Skin epidermis (tissue), 12 donors: ENCODE data around the gene TRMT10B.
A peak's percentile ranks its signal among the peaks of the same experiment; 100 is the strongest.

Experiments used
- H3K27ac ChIP-seq, 21 experiments: fragments of 200-600 bp; sonication (generic) in 11 of 21; one replicate each; pipeline ENCODE4 v1.5.0; 2020; ENCODE audit warnings: mild to moderate bottlenecking in 3 of 21, inconsistent platforms in 2 of 21, moderate library complexity in 2 of 21
- H3K4me3 ChIP-seq, 7 experiments: fragments of 200-600 bp; sonication (generic) in 2 of 7; one replicate each; pipeline ENCODE4 v1.5.0; 2020; ENCODE audit warnings: inconsistent platforms in 2 of 7, mild to moderate bottlenecking in 2 of 7, moderate library complexity in 1 of 7

Gene TRMT10B

DNA sequence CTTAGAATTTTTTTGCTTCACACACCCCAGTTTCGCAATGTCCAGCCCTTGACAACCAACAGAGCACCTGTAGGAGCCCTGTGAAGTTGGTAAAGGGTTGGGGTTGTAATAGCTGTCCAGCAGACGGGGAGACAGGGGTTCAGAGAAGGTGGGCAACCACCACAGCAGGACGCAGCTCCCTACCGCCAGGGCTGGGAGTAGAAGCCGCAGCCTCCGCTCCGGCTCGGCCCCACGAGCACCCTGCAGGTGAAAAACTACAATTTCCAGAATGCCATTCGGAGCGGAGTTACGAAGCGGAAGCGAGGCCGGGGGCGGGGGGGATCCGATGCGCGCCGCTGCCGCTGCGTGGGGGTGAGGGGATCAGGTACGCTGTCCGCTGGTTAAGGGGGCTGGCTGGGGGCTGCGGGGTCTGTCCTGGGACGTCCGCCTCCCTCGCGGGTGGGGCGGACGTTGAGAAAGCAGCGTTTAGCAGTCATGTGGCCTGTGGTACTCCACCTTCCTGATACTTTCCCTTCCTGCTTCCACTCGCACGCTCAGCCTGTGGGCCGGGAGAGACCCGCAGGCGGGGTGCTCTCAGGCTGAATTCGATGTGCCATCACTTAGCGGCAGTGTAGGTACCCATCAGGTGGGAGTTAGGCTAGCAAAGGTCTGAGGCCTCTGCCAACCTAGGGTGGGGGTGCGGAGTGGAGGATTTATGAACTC is at the start of gene TRMT10B:
Gene TRMT10B (plus strand): TSS at position 317 of the 702 bp plus-strand sequence. CDS start 8,127 bp downstream, outside the sequence.
- Histone ChIP-seq H3K27ac (peak within 1 kb of the TSS; percentile 48 to 93 (median 89)), H3K4me3 (peak within 1 kb of the TSS; percentile 58 to 82 (median 76))

GRCh38 chr9:37705787-37706186 is 47.8 kb upstream of the TRMT10B start:
- H3K27ac ChIP-seq: no peak overlapping the region
- no peak overlapping the region for H3K4me3 ChIP-seq

GRCh38 chr9:37706290-37706689 is 47.3 kb upstream of the TRMT10B start:
- no peak overlapping the region for H3K4me3 ChIP-seq
- no peak overlapping the region for H3K27ac ChIP-seq

- no peak overlapping the region for H3K27ac ChIP-seq
- no peak overlapping the region for H3K4me3 ChIP-seq
Measured at GRCh38 chr9:37707748-37708147, 45.9 kb upstream of the TRMT10B start.

GRCh38 chr9:37710046-37710445 is 43.6 kb upstream of the TRMT10B start:
- no peak overlapping the region for H3K4me3 ChIP-seq
- H3K27ac ChIP-seq: no peak overlapping the region

DNA sequence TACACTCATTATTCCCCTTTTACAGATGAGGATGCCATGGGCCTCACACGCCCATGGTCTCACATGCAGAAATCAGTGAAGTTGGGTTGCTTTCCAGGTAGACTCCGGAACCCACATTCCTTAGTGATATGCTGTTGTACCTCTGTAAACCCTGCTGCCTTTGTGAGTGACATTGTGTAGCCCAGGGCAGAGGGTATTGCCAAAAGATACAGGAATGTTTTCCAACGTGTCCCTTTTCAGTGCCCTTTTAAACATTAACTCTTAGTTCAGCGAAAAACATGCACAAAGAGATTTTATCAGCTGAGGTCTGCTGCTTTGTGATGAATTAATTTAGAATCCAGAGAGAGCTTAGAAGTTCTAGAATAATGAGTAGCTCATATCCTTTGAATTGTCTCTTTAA is 38.3 kb upstream of the TRMT10B start:
- Histone ChIP-seq H3K27ac (no peak overlapping the region), H3K4me3 (no peak overlapping the region)

GRCh38 chr9:37715991-37716505 is 37.6 kb upstream of the TRMT10B start:
- H3K4me3 ChIP-seq: no peak overlapping the region
- H3K27ac ChIP-seq: no peak overlapping the region

GRCh38 chr9:37719526-37719925 is 34.1 kb upstream of the TRMT10B start:
- Histone ChIP-seq H3K4me3 (no peak overlapping the region), H3K27ac (no peak overlapping the region)

- H3K27ac ChIP-seq: no peak overlapping the region
- H3K4me3 ChIP-seq: no peak overlapping the region
Measured at GRCh38 chr9:37727013-37727412, 26.6 kb upstream of the TRMT10B start.

GRCh38 chr9:37729499-37729898 is 24.1 kb upstream of the TRMT10B start:
- H3K4me3 ChIP-seq: no peak overlapping the region

GRCh38 chr9:37730256-37730655 is 23.3 kb upstream of the TRMT10B start:
- Histone ChIP-seq H3K27ac (no peak overlapping the region), H3K4me3 (no peak overlapping the region)

More at GRCh38 chr9:37729499-37729898, 24.1 kb upstream of the TRMT10B start:
- H3K27ac ChIP-seq: no peak overlapping the region

DNA sequence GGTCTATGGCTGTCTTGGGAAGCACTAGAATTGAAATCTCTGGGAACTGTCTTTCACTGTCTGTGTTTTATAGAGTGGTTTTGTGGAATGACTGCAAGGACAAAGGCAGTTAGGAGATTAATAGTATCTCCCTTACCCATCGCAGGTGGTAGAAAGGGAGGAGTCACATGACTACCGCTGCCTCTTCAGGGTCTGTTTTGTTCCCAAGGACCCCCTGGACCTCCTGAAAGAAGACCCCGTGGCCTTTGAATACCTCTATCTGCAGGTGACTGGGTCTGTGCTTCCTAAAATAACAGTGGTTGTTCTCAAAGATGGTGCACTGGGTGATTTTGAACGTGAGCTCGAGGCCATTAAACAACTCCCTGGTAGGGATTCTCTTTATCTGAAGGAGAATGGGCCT is 22.8 kb upstream of the TRMT10B start:
- Histone ChIP-seq H3K4me3 (no peak overlapping the region), H3K27ac (no peak overlapping the region)

GRCh38 chr9:37732086-37732741 is 21.4 kb upstream of the TRMT10B start:
- Histone ChIP-seq H3K4me3 (no peak overlapping the region), H3K27ac (no peak overlapping the region)

GRCh38 chr9:37732952-37733351 is 20.7 kb upstream of the TRMT10B start:
- H3K27ac ChIP-seq: no peak overlapping the region

DNA sequence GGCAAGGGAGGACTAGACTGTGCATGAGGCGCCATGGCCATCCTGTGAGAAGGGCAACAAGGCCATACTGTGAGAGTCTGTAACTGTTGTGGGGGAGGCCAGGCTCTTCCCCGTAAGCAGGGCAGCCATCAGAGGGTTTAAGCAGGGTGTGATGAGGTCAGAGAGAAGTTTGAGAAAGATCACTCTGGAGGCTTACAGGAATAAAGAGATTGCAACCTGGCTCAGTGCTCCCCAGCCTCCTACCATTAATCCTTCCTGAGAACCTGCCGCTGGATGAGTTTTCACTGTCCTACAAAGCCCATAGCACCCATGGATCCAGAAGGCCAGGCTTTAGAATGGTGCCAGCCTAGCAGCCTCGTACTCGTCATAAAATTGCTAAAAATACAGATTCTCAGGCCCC is 14.4 kb upstream of the TRMT10B start:
- Histone ChIP-seq H3K27ac (no peak overlapping the region), H3K4me3 (no peak overlapping the region)

More at GRCh38 chr9:37732952-37733351, 20.7 kb upstream of the TRMT10B start:
- no peak overlapping the region for H3K4me3 ChIP-seq

DNA sequence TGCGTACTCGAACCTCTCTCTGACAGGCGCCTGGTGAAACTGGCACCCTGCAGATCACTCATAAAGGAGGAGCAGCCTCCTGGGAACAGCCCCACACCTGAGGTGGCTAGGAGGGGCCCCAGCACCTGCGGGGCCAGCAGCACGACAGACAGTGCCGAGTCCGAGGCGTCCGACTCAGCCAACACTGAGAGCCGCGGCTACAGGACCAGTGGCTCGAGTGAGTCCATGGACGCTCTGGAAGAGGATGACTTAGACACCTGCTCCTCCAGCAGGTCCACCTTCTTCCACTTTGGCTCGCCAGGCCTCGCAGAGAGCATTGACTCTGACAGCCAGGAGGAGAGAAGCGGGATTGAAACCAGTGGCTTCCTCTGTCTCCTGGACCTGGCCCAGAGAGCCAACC is 13.5 kb upstream of the TRMT10B start:
- Histone ChIP-seq H3K27ac (no peak overlapping the region), H3K4me3 (no peak overlapping the region)

- Histone ChIP-seq H3K27ac (no peak overlapping the region), H3K4me3 (no peak overlapping the region)
Measured at GRCh38 chr9:37740631-37741328, 12.8 kb upstream of the TRMT10B start.

DNA sequence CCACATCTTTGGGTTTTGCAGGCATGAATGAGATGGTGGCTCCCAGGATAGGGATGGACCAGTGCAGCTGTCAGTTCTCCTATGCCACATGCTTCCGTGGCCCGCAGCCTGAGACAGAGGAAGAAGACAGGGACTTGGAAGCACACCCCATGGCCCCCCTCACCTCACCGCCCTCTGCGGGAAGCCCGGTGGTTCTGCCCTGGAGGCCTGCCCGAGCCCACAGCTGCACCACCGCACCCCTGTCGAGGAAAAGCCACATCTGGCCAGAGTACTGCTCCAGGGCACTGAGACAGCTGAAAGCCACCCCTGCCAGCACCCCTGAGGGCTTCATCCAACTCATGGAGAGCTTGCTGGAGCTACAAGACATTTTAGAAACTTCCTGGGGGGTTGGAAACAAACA is 7.6 kb upstream of the TRMT10B start:
- H3K4me3 ChIP-seq: no peak overlapping the region
- no peak overlapping the region for H3K27ac ChIP-seq

GRCh38 chr9:37746448-37747270 is 6.9 kb upstream of the TRMT10B start:
- Histone ChIP-seq H3K4me3 (no peak overlapping the region), H3K27ac (no peak overlapping the region)

DNA sequence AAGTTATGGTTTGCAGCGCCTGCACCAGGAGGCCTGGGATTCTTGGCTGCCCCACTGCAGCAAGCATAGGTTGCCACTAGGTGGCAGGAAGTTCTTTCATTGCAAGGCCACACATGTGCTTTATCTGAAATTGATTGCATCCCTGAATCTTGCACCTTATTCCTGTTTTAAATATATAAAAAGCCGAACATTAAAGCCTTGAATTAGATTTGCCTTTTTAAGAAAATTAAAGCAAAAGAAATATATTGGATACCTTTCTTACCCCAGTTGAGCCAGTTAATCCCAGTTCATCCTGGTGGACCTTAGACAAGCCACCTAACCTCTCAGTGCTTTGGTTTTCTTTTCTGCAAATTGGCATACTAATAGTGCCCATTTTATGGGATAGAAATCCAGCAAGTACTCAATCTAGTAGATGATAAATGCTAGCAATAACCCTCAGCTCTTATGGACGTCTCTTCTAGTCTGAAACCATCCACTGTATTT is 6.3 kb upstream of the TRMT10B start:
- Histone ChIP-seq H3K4me3 (no peak overlapping the region), H3K27ac (no peak overlapping the region)
